WERI-Rb-1 (cell line): Measurements from ENCODE around the gene GAL3ST2.
"Not testable (repeated sequence)": the region's sequence is repeated elsewhere in the genome, so short reads cannot be mapped to it uniquely, and the experiment has no call there.

Source experiments
- DNase-seq: peaks from one replicate; pipeline ENCODE4 v3.0.0-alpha.2; 2020
- H3K27ac ChIP-seq: fragments of 250-450 bp; sonication (Bioruptor Pico); 2 replicates; pipeline ENCODE4 v1.5.1; 2020; ENCODE audit warnings: mild to moderate bottlenecking, moderate library complexity
- H3K27me3 ChIP-seq: fragments of 250-450 bp; sonication (Bioruptor Pico); 2 replicates; pipeline ENCODE4 v1.5.1; 2021; ENCODE audit warnings: mild to moderate bottlenecking, low read depth, moderate library complexity; ENCODE audit not compliant: insufficient read depth, severe bottlenecking
- H3K36me3 ChIP-seq: fragments of 250-450 bp; sonication (Bioruptor Pico); 2 replicates; pipeline ENCODE4 v1.5.1; 2020; ENCODE audit warnings: mild to moderate bottlenecking, moderate library complexity
- H3K4me3 ChIP-seq: 2 replicates; pipeline ENCODE4 v1.5.1; 2011; ENCODE audit warnings: low read depth, mild to moderate bottlenecking, control low read depth, low read length
- H3K9me3 ChIP-seq: fragments of 250-450 bp; sonication (Bioruptor Pico); 2 replicates; pipeline ENCODE4 v1.5.1; 2021; ENCODE audit warnings: mild to moderate bottlenecking, moderate library complexity; ENCODE audit not compliant: severe bottlenecking
- CTCF ChIP-seq: IDR thresholded peaks from 2 replicates; pipeline ENCODE4 v1.5.1; 2011; ENCODE audit warnings: low read depth, mild to moderate bottlenecking, control low read depth, inconsistent platforms, low read length

Gene GAL3ST2

GRCh38 chr2:241775223-241776177, 1.1 kb upstream of the GAL3ST2 start:
- no peaks in the 10 kb centered on the region for H3K36me3 ChIP-seq
- TF ChIP-seq CTCF = no peak
- H3K9me3 ChIP-seq = no peaks in the 10 kb centered on the region
- H3K4me3 ChIP-seq = no peak overlapping the region
- DNase-seq = peak; percentile 6
- H3K27ac ChIP-seq = no peak overlapping the region
- no peaks in the 10 kb centered on the region for H3K27me3 ChIP-seq

DNA sequence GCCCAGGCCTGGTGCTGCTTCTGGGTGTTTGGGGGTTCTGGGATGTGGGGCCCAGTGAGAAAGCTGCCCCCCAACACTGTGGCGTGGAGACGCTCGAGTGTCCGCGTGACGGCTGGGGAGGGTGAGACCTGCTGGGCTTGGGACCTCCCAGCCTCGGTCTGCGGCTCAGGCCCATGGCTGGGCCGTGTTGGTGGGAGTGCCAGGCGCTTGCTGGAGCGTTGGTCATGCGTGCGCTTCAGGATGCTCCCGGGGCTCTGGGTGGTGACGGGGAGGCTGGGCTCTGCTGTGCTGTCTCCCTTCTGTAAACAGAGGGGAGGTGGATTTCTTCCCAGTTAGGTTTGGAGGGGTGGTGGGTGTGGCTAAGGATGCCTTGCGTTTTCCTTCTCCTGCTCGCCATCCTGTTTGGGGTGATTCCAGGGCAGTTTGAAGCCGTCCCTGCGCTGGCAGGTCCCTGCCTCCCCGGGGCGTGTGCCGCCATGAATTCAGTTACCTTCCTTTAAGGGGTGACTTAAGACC, 606 bp downstream of the GAL3ST2 start:
- Histone ChIP-seq H3K4me3 (no peak overlapping the region), H3K27ac (no peak overlapping the region), H3K27me3 (no peaks in the 10 kb centered on the region), H3K9me3 (peaks cover 4% of the 10 kb centered on the region), H3K36me3 (no peaks in the 10 kb centered on the region)
- no peak for TF ChIP-seq CTCF
- DNase-seq = no peak

DNA sequence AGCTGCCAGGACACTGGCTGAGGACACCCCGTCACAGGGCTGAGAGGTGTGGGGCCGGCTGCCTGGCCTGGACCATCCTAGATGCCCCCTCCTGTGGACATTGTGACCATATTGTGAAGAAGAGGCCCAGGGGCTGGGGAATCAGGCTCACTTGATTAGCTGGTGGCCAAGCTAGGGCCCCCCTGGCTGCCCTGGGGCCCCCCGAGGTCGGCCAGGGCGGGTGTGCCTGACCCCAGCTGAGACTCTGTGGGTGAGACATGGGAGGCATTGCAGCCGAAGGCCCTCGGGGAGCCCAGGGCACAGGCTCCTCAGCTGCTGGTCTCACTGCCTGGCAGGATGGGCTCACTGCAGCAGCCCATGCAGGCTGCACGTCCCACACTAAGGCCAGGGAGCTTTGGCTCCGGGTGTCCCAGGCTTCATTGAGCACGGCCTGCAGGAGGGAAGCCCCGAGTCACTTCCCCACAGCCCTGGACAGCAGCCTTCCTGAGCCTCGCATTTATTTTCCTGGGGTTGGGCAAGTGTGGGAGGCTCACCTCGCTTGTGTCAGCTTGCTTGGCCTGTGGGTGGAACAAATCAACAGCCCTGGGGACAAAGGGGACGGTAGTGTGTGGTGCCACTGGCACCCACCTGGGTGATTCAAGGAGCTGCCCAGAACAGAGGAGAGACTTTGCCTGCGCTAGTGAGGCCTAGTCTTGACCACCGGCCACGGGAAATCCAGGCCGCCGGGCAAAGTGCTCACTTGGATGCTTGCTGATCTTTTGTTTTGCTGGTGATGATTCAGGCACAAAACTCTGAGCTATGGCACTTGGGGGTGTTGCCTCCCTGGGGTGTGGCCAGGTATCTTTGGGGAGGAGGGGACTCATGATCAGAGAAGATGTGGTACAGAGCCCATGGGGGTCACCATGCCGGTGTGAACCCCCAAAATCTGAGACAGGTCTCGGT, 1.3 kb downstream of the GAL3ST2 start:
- Histone ChIP-seq H3K36me3 (no peaks in the 10 kb centered on the region), H3K27ac (no peak overlapping the region), H3K4me3 (no peak overlapping the region), H3K9me3 (peaks cover 4% of the 10 kb centered on the region), H3K27me3 (no peaks in the 10 kb centered on the region)
- peak; percentile 6 for DNase-seq
- no peak for TF ChIP-seq CTCF

DNA sequence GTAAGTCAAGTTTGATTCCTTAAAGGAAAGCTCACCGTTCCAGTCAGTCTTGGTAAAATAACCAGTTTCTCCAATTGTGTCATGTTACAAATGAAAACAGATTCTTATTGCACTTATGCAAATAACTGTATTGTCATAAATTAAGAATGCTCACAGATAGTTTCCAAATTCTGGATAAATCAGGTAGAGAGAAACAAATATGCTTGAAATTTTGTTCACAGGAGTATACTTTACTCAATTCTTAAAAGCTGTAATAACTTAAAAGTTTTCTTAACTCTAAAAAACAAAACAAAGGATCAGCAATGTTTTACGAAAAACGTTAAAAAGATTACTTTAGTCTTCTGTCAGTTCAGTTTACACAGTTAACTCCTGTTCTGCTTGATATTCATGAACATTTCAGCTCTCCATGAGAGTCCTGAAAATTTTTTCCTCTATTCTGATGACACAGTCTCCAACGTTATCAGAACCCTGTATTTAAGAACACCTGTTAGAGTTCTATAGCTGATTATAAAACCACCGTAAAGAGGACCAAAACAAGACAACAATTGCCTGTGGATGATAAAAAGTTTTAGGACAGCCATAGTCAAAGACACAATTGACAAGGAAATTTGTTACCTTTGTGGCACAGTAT, 4.4 kb downstream of the GAL3ST2 start:
- Histone ChIP-seq H3K9me3 (peaks cover 4% of the 10 kb centered on the region), H3K36me3 (no peaks in the 10 kb centered on the region), H3K4me3 (no peak overlapping the region), H3K27me3 (no peaks in the 10 kb centered on the region), H3K27ac (no peak overlapping the region)
- DNase-seq = no peak
- no peak for TF ChIP-seq CTCF

GRCh38 chr2:241782053-241782452, 5.4 kb downstream of the GAL3ST2 start:
- H3K9me3 ChIP-seq, H3K4me3 ChIP-seq, H3K36me3 ChIP-seq, H3K27me3 ChIP-seq, DNase-seq, H3K27ac ChIP-seq: not testable (repeated sequence)

DNA sequence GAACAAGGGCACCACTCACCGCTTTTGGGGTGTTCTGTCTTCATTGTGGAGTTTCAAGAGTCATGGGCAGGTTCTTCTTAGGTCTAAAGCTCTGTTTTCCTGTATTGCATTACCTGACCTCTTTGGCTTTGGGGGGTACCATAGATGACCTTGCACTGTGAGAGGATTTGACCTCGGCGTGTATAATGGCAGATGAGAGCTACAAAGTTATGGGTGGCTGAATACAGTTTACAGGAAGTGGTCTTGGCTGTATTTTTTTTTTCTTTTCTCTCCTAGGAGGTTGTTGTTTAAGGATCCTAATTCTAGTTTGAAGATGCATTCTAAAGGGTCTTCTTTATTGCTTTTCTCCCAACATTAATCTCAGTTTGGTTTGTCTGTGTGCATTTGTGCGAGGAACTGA, 11.5 kb downstream of the GAL3ST2 start:
- no peak overlapping the region for H3K4me3 ChIP-seq
- H3K27me3 ChIP-seq = no peaks in the 10 kb centered on the region
- peaks cover 2% of the 10 kb centered on the region for H3K9me3 ChIP-seq
- H3K27ac ChIP-seq = no peak overlapping the region
- no peak for TF ChIP-seq CTCF
- no peak for DNase-seq
- H3K36me3 ChIP-seq = no peaks in the 10 kb centered on the region
